Activated CD4-positive, alpha-beta T cell treated with anti-CD3 and anti-CD28 coated beads, Interleukin-10, Interleukin-2, amounts not matched to agents 100 ng/mL and 50 ng/mL, durations not matched to agents 16 hours and 8 hours (primary cell): ENCODE data around the gene PCDHA9.
"Not testable (repeated sequence)": the region's sequence is repeated elsewhere in the genome, so short reads cannot be mapped to it uniquely, and the experiment has no call there.

Source experiments
- DNase-seq: peaks from one replicate; pipeline ENCODE4 v3.0.0-alpha.2; 2020

PCDHA9 gene, protein sequence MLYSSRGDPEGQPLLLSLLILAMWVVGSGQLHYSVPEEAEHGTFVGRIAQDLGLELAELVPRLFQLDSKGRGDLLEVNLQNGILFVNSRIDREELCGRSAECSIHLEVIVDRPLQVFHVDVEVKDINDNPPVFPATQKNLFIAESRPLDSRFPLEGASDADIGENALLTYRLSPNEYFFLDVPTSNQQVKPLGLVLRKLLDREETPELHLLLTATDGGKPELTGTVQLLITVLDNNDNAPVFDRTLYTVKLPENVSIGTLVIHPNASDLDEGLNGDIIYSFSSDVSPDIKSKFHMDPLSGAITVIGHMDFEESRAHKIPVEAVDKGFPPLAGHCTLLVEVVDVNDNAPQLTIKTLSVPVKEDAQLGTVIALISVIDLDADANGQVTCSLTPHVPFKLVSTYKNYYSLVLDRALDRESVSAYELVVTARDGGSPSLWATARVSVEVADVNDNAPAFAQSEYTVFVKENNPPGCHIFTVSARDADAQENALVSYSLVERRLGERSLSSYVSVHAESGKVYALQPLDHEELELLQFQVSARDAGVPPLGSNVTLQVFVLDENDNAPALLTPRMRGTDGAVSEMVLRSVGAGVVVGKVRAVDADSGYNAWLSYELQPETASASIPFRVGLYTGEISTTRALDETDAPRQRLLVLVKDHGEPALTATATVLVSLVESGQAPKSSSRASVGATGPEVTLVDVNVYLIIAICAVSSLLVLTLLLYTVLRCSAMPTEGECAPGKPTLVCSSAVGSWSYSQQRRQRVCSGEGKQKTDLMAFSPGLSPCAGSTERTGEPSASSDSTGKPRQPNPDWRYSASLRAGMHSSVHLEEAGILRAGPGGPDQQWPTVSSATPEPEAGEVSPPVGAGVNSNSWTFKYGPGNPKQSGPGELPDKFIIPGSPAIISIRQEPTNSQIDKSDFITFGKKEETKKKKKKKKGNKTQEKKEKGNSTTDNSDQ

GRCh38 chr5:140848139-140849102 lies at the start of gene PCDHA9:
Gene PCDHA9 (plus strand): TSS chr5:140848382. CDS start chr5:140848496, 114 bp downstream.
- DNase-seq, result not testable (repeated sequence)

DNA sequence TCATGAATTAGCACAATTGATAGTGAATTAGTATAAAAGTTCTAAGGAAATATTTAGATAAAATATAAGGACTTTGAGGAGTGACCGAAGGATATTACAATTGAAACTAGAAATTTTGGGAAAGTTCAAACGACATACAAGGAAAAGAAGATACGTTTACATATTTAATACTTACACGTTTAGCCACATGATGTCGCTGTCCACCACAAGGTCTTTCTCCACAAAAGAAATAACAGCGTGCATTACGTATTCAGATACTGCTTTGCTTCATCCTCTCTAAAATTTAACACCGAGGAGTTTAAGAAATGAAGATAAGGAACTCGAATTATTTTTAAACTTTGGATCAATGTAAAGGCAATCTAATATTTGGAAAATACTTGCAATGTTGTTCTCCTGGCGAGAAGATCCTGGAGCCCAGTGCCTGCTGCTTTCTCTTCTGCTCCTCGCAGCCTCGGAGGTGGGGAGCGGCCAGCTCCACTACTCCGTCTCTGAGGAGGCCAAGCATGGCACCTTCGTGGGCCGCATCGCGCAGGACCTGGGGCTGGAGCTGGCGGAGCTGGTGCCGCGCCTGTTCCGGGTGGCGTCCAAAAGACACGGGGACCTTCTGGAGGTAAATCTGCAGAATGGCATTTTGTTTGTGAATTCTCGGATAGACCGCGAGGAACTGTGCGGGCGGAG lies 47.2 kb upstream of the PCDHA9 start, which contains the start of gene PCDHA3:
Gene PCDHA3 (plus strand): TSS at position 242 of the 678 bp plus-strand sequence.
- DNase-seq, result no peak

DNA sequence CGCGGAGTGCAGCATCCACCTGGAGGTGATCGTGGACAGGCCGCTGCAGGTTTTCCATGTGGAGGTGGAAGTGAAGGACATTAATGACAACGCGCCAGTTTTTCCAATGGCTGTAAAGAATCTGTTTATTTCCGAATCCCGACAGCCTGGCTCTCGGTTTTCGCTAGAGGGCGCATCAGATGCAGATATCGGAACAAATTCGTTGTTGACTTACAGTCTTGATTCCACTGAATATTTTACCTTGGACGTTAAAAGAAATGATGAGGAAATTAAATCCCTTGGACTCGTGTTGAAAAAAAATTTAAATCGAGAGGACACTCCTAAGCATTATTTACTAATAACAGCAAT lies 46.7 kb upstream of the PCDHA9 start:
- DNase-seq, result no peak

- not testable (repeated sequence) for DNase-seq
Observed at GRCh38 chr5:140802381-140802780, 45.8 kb upstream of the PCDHA9 start.

GRCh38 chr5:140802781-140803271 lies 45.4 kb upstream of the PCDHA9 start:
- DNase-seq, result no peak

GRCh38 chr5:140806834-140807775 lies 41.1 kb upstream of the PCDHA9 start, which contains the start of gene PCDHA4:
Gene PCDHA4 (plus strand): TSS chr5:140807068.
- peak; percentile 28 for DNase-seq

GRCh38 chr5:140808241-140808888 lies 39.8 kb upstream of the PCDHA9 start:
- not testable (repeated sequence) for DNase-seq

DNA sequence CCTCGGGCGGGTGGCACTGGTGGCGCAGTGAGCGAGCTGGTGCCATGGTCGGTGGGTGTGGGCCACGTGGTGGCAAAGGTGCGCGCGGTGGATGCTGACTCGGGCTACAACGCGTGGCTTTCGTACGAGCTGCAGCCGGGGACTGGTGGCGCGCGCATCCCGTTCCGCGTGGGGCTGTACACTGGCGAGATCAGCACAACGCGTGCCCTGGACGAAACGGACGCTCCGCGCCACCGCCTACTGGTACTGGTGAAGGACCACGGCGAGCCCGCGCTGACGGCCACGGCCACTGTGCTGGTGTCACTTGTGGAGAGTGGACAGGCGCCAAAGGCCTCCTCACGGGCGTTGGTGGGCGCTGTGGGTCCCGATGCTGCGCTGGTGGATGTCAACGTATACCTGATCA lies 39.3 kb upstream of the PCDHA9 start:
- DNase-seq, result no peak

DNA sequence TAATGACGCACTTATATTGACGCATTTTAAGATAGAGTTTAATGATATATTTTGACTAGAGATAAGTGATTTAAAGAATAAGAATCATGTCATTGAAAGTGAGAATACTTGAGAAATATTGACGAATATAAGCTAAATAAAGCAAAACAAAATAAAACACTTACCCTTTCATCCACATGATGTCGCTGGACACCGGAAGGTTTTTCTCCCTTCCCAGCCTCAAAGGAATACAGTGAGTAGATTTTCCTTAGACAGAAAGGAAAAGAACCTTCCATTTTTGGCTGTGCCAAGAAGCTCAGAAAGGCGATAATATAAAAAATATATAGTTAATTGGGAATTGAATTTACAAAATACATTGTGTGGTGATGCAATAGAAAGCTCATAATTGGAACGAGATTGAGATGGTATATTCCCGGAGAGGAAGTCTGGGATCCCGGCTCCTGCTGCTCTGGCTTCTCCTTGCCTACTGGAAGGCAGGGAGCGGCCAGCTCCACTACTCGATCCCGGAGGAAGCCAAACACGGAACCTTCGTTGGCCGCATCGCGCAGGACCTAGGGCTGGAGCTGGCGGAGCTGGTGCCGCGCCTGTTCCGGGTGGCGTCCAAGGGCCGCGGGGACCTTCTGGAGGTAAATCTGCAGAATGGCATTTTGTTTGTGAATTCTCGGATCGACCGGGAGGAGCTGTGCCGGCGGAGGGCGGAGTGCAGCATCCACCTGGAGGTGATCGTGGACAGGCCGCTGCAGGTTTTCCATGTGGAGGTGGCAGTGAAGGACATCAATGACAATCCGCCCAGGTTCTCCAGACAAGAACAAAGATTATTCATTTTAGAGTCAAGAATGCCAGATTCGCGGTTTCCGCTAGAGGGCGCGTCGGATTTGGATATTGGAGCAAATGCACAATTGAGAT lies 26.6 kb upstream of the PCDHA9 start, which contains the start of gene PCDHA5:
Gene PCDHA5 (plus strand): TSS at position 239 of the 906 bp plus-strand sequence.
- peak; percentile 21 for DNase-seq

DNA sequence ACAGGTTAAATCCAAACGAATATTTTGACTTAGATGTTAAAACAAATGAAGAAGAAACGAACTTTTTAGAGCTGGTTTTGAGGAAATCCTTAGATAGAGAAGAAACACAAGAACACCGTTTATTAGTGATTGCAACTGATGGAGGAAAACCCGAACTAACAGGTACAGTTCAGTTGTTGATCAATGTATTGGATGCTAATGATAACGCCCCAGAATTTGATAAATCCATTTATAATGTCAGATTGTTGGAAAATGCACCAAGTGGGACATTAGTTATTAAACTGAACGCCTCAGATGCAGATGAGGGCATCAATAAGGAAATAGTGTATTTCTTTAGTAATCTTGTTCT lies 25.9 kb upstream of the PCDHA9 start:
- DNase-seq, result no peak

GRCh38 chr5:140822969-140823368 lies 25.2 kb upstream of the PCDHA9 start:
- not testable (repeated sequence) for DNase-seq

DNA sequence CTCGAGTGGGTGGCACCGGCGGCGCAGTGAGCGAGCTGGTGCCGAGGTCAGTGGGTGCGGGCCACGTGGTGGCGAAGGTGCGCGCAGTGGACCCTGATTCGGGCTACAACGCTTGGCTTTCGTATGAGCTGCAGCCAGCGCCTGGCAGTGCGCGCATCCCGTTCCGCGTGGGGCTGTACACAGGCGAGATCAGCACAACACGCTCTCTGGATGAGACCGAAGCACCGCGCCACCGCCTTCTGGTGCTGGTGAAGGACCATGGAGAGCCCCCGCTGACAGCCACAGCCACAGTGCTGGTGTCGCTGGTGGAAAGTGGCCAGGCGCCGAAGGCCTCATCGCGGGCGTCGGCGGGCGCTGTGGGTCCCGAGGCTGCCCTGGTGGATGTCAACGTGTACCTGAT lies 24.7 kb upstream of the PCDHA9 start:
- DNase-seq, result no peak

GRCh38 chr5:140827704-140828361 lies 20.3 kb upstream of the PCDHA9 start, which contains the start of gene PCDHA6:
Gene PCDHA6 (plus strand): TSS chr5:140827960. CDS start chr5:140828092, 132 bp downstream.
- DNase-seq, result no peak

DNA sequence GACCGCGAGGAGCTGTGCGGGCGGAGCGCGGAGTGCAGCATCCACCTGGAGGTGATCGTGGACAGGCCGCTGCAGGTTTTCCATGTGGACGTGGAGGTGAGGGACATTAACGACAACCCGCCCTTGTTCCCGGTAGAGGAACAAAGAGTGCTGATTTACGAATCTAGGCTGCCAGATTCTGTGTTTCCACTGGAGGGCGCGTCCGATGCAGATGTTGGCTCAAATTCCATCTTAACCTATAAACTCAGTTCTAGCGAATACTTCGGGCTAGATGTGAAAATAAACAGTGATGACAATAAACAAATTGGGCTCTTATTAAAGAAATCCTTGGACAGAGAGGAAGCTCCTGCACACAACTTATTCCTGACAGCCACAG lies 19.8 kb upstream of the PCDHA9 start:
- no peak for DNase-seq

DNA sequence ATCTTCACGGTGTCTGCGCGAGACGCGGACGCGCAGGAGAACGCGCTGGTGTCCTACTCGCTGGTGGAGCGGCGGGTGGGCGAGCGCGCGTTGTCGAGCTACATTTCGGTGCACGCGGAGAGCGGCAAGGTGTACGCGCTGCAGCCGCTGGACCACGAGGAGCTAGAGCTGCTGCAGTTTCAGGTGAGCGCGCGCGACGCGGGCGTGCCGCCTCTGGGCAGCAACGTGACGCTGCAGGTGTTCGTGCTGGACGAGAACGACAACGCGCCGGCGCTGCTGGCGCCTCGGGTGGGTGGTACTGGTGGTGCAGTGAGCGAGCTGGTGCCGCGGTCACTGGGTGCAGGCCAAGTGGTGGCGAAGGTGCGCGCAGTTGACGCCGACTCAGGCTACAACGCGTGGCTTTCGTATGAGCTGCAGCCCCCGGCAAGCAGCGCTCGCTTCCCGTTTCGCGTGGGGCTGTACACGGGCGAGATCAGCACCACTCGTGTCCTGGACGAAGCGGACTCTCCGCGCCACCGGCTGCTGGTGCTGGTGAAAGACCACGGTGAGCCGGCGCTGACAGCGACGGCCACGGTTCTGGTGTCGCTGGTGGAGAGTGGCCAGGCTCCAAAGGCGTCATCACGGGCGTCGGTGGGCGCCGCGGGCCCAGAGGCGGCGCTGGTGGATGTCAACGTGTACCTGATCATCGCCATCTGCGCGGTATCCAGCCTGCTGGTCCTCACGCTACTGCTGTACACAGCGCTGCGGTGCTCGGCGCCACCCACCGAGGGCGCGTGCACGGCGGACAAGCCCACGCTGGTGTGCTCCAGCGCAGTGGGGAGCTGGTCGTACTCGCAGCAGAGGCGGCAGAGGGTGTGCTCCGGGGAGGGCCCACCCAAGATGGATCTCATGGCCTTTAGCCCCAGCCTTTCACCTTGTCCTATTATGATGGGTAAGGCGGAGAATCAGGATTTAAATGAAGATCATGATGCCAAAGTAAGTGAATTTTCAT lies 18.4 kb upstream of the PCDHA9 start:
- not testable (repeated sequence) for DNase-seq

DNA sequence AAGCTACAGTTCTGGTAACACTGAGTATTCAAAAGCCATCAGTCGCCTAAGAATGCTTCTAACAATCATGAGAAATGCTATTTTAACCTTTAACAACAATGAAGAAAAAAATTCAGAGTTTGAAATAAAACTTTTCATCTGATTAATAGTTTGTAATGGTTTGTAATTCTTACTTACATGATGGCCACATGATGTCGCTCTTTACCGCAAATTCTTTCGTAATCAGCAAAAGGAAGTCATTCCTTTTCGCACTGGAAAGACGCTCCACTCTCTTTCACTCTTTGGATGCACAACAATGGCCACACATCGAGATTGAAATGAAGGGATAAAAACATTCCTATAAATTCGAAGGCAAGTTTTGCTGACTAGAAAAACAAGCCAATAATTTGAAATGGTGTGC lies 14.2 kb upstream of the PCDHA9 start, which contains the start of gene PCDHA7:
Gene PCDHA7 (plus strand): TSS at position 277 of the 400 bp plus-strand sequence. CDS start 115 bp downstream, at position 392.
- DNase-seq, result no peak
